ENCODE measurements around the gene DTD1.
A peak's percentile ranks its signal among the peaks of the same experiment; 100 is the strongest.

Gene DTD1

GRCh38 chr20:18793625-18794427, 206.0 kb downstream of the DTD1 start:
- peak; percentile 87 for DNase-seq (ENCODE audit: low spot score)

DNA sequence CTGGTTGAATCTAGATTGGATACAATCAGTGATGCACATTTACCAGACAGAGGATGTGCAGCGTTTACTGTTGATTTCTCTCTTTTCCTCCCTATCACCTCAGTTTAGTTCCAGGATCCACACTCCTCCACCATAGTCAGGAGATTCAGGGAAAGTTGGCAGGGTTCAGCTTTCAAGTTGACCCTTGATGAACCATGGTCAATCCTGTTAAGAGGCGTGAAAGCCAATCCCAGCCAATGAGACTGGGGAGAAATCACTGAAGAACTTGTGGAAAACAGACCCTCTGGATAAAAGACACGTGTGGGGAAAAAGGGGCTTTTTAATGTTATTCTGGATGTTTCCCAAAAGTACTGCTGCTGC, 206.6 kb downstream of the DTD1 start:
- no peak for DNase-seq (ENCODE audit: low spot score)

GRCh38 chr20:18795366-18795765, 207.5 kb downstream of the DTD1 start:
- DNase-seq (ENCODE audit: low spot score): no peak

DNA sequence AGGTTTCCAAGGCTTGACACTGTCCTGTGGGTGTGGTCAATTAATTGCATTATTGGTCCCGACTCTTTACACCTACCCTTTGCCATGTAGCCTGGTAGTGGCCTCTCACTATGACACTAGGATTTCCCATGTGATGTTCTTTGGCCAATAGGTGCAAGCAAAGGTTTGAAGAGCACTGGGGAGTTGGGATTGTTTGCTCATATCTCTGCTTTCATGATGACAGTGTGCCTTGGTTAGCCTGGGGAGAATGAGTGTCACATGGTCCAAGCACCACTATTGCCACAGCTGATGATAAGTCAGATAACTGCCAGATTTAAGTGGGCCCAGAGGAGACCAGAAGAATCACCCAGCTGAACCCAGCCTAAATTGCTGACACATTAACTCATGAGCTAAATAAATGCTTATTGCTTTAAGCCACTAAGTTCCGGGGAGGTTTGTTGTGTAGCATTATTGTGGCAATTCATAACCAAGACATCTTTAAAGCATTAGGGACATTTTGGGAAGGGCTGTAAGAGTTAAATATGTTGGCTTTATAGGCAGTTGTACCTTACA, 208.5 kb downstream of the DTD1 start:
- no peak for DNase-seq (ENCODE audit: low spot score)

DNA sequence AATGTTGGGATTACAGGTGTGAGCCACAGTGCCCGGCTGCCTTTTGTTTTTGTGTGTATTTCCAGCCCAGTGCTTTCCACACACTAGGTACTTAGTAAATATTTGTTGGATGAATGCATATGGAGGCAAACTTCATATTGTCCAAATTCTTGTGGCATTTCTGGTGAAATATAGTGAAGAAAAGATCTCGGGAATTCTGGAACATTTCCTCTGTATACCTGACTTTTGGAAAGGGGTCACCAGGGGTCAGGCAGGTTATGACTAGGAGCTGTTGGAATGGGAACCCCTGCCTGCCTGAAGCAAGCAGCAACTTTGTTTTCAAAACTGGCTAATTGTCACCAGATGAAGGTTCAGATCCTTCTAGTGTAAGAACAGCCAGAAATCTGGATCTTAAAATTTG, 213.7 kb downstream of the DTD1 start:
- DNase-seq (ENCODE audit: low spot score): no peak

GRCh38 chr20:18802012-18802634, 214.3 kb downstream of the DTD1 start:
- DNase-seq (ENCODE audit: low spot score): no peak

GRCh38 chr20:18805881-18806280, 218.0 kb downstream of the DTD1 start:
- no peak for DNase-seq (ENCODE audit: low spot score)

DNA sequence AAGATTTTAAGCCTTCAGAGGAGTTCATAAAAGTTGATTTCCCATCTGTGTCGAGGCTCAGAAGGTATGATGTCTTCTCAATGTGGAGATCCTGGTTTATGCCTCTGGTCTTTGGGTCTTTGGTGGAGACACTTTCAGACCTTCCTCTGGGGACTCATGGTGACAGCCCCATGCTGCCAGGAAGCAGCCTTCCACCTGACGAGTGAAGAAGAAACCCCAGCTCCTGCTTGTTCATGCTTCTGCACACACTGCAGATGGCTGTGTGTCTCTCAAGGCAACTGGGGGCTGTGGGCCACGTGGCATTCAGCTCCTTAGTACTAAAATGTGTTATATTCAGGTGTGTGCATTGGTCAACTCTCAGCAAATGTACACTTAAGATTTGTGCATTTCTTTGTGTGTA, 220.9 kb downstream of the DTD1 start:
- no peak for DNase-seq (ENCODE audit: low spot score)

DNA sequence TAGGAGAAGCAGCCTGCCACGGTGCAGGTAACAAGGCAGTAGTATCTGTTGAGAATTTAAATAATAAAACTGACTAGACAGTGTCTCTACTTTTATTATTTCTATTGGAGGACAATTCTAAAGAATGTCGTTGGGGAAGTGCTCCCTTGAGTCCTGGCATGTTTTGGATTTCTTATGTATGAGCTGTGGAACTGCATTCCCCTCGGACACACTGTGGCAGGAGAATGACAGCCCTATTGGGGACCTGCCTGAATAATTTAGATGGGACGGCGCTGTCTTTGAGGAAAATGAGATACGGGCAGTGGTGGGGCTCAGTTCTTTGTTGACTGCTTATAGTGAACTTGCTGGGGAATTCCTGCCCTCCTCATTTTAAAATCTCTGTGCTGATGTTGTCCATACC, 223.3 kb downstream of the DTD1 start:
- no peak for DNase-seq (ENCODE audit: low spot score)

- DNase-seq (ENCODE audit: low spot score): no peak
Measured at GRCh38 chr20:18811904-18812303, 224.1 kb downstream of the DTD1 start.

- no peak for DNase-seq (ENCODE audit: low spot score)
Measured at GRCh38 chr20:18813483-18813882, 225.6 kb downstream of the DTD1 start, which contains the start of gene SCP2D1. Gene SCP2D1, plus strand, starts transcription at chr20:18813783. Its CDS starts 33 bp downstream, at chr20:18813816.

- no peak for DNase-seq (ENCODE audit: low spot score)
Measured at GRCh38 chr20:18815194-18815942, 227.5 kb downstream of the DTD1 start.

All from CD4-positive, alpha-beta T cell treated with Interleukin-15 for 4 hours (primary cell).